HepG2 (cell line): ENCODE results near the gene PCP4L1. TPM values are rescaled to one million over a fixed set of nuclear protein-coding genes. Genes with fewer than 3 reads are reported as not detected.

Source experiments
- BRD4 ChIP-seq: sonication (generic); formaldehyde crosslinking; IDR thresholded peaks from 2 replicates; pipeline ENCODE4 v1.4.0; 2020; ENCODE audit warnings: missing genetic modification reagents
- GABPB1 ChIP-seq: IDR thresholded peaks from 2 replicates; pipeline ENCODE4 v1.6.1; 2016; ENCODE audit warnings: mild to moderate bottlenecking, missing genetic modification reagents, moderate library complexity, missing compliant biosample characterization
- GATAD1 ChIP-seq: IDR thresholded peaks from 2 replicates; pipeline ENCODE4 v1.6.1; 2016; ENCODE audit warnings: missing genetic modification reagents, missing compliant biosample characterization
- GATAD2A ChIP-seq: IDR thresholded peaks from 2 replicates; pipeline ENCODE4 v1.6.1; 2016
- HOXA5 ChIP-seq: sonication (generic); formaldehyde crosslinking; IDR thresholded peaks from 2 replicates; pipeline ENCODE4 v1.4.0; 2020; ENCODE audit warnings: missing genetic modification reagents
- KDM2A ChIP-seq: sonication (generic); formaldehyde crosslinking; IDR thresholded peaks from 2 replicates; pipeline ENCODE4 v1.4.0; 2020; ENCODE audit warnings: low read depth, missing genetic modification reagents, borderline replicate concordance
- MED1 ChIP-seq: sonication (generic); formaldehyde crosslinking; IDR thresholded peaks from 2 replicates; pipeline ENCODE4 v1.4.0; 2020; ENCODE audit warnings: missing genetic modification reagents
- NFATC3 ChIP-seq: sonication (generic); formaldehyde crosslinking; IDR thresholded peaks from 2 replicates; pipeline ENCODE4 v1.5.1; 2020; ENCODE audit warnings: mild to moderate bottlenecking, missing genetic modification reagents
- PHF8 ChIP-seq: sonication (generic); formaldehyde crosslinking; IDR thresholded peaks from 2 replicates; pipeline ENCODE4 v1.5.0; 2020; ENCODE audit warnings: missing genetic modification reagents
- POLR2G ChIP-seq: fragments of 200-400 bp; formaldehyde crosslinking; IDR thresholded peaks from 2 replicates; pipeline ENCODE4 v1.6.1; 2018; ENCODE audit warnings: mild to moderate bottlenecking, low read depth, low read length, moderate library complexity
- SNAPC2 ChIP-seq: sonication (generic); formaldehyde crosslinking; IDR thresholded peaks from 2 replicates; pipeline ENCODE4 v1.8.1; 2022; ENCODE audit warnings: mild to moderate bottlenecking, missing genetic modification reagents
- STAG1 ChIP-seq: sonication (generic); formaldehyde crosslinking; IDR thresholded peaks from 2 replicates; pipeline ENCODE4 v1.4.0; 2020; ENCODE audit warnings: missing genetic modification reagents
- TAF1 ChIP-seq: sonication (generic); formaldehyde crosslinking; IDR thresholded peaks from 2 replicates; pipeline ENCODE4 v1.4.0; 2020; ENCODE audit warnings: missing genetic modification reagents
- ZNF224 ChIP-seq: sonication (generic); formaldehyde crosslinking; IDR thresholded peaks from 2 replicates; pipeline ENCODE4 v1.5.0; 2020; ENCODE audit warnings: mild to moderate bottlenecking, missing genetic modification reagents
- ZNF264 ChIP-seq: sonication (generic); formaldehyde crosslinking; IDR thresholded peaks from 2 replicates; pipeline ENCODE4 v1.4.0; 2020; ENCODE audit warnings: missing genetic modification reagents
- ZNF317 ChIP-seq: sonication (generic); formaldehyde crosslinking; IDR thresholded peaks from 2 replicates; pipeline ENCODE4 v1.5.0; 2020; ENCODE audit warnings: mild to moderate bottlenecking, missing genetic modification reagents
- ZNF331 ChIP-seq: sonication (generic); formaldehyde crosslinking; IDR thresholded peaks from 2 replicates; pipeline ENCODE4 v1.4.0; 2020; ENCODE audit warnings: missing genetic modification reagents
- ZNF350 ChIP-seq: sonication (generic); formaldehyde crosslinking; IDR thresholded peaks from 2 replicates; pipeline ENCODE4 v1.4.0; 2020; ENCODE audit warnings: mild to moderate bottlenecking, low read depth, missing genetic modification reagents, borderline replicate concordance
- ZNF615 ChIP-seq: sonication (generic); formaldehyde crosslinking; IDR thresholded peaks from 2 replicates; pipeline ENCODE4 v1.5.0; 2020; ENCODE audit warnings: mild to moderate bottlenecking, missing genetic modification reagents, borderline replicate concordance
- polyA plus RNA-seq, 8 experiments: library from polyadenylated mRNA; depleted of rRNA in 3 of 8; stranded (reverse) in 7 of 8; unstranded in 1 of 8; fragments of >200 nt; fragmentation: Illumina TruSeq in 4 of 8; extraction: Trizol in 4 of 8; gene quantifications; 2 replicates each; pipeline versions ENCODE4 v1.2.1 to v1.2.3, GENCODE V29; 2011 to 2016; ENCODE audit warnings: low read depth in 4 of 8, missing spikeins in 1 of 8, mixed read lengths in 1 of 8; ENCODE audit not compliant: insufficient read depth in 1 of 8
- total RNA-seq, 5 experiments: library from RNA; depleted of rRNA; stranded (reverse); fragments of >200 nt; fragmentation: Illumina TruSeq; extraction: Trizol; gene quantifications; 2 replicates each; pipeline ENCODE4 v1.2.3, GENCODE V29; 2016; ENCODE audit warnings: low read depth in 1 of 5
- TF ChIP-seq, protein P1 (sequence below): IDR thresholded peaks from 2 replicates; pipeline ENCODE4 v1.6.1; 2018; ENCODE audit warnings: missing genetic modification reagents
- TF ChIP-seq, protein P2 (sequence below): sonication (generic); formaldehyde crosslinking; IDR thresholded peaks from 2 replicates; pipeline ENCODE4 v1.8.0; 2023; ENCODE audit warnings: mild to moderate bottlenecking, missing genetic modification reagents
- TF ChIP-seq, protein P3 (sequence below): IDR thresholded peaks from 2 replicates; pipeline ENCODE4 v1.6.1; 2016; ENCODE audit warnings: mild to moderate bottlenecking, missing biosample characterization, missing genetic modification reagents
- TF ChIP-seq, protein P4 (sequence below), 2 experiments: sonication (generic) in 1 of 2; formaldehyde crosslinking in 1 of 2; IDR thresholded peaks; 2 replicates each; pipeline versions ENCODE4 v1.4.0 to v1.6.1; 2018 to 2020; ENCODE audit warnings: missing genetic modification reagents in 2 of 2, borderline replicate concordance in 1 of 2, low read depth in 1 of 2, mild to moderate bottlenecking in 1 of 2, missing biosample characterization in 1 of 2
- TF ChIP-seq, protein P5 (sequence below): sonication (generic); formaldehyde crosslinking; IDR thresholded peaks from 2 replicates; pipeline ENCODE4 v1.5.1; 2020; ENCODE audit warnings: mild to moderate bottlenecking, moderate library complexity, missing genetic modification reagents

Gene PCP4L1
- total and polyA plus RNA-seq, 2 of the 13 experiments (the other 11 are each of a cell fraction or from before 2014, with no cell fraction given), result 0.28 TPM; not detected in 1

DNA sequence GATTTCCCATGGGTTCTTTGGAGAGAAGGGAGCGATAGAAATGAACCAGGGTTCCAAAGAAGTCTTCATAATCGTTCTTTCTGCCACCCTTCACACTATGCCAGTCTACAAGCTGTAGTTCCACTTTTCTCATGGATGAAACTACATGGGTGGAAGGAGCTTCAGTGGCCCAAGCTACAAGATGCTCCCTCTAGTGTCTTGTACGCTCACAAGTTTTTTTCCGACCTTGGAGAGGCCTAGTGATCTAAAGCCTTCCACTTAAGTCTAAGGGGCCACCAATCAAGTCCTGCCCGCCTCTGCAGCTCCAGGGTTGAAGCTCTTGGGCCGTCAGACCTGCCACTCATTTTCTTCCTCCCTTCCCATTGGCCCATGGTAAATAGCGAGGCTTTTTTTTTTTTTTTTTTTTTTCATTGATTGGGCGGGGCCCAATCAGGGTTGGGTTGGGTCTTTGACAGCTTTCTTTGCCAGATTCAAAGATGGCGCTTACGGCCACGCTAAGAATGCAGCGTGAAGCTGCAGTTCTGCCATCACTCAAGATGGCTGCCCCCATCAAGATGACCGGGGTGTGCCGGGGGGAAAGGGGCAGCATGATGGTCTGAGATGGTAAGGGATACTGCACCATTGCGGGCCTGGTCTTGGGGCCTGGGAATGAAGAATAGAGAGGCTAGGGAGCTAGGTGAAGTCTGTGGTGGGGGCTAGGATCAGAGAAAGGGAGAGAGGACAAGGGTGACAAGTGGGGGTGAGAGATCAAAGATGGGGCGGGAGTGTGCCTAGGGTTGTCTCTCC, 32.8 kb upstream of the PCP4L1 start, which contains the start of gene TOMM40L (continued):
- TF ChIP-seq, protein P1, sequence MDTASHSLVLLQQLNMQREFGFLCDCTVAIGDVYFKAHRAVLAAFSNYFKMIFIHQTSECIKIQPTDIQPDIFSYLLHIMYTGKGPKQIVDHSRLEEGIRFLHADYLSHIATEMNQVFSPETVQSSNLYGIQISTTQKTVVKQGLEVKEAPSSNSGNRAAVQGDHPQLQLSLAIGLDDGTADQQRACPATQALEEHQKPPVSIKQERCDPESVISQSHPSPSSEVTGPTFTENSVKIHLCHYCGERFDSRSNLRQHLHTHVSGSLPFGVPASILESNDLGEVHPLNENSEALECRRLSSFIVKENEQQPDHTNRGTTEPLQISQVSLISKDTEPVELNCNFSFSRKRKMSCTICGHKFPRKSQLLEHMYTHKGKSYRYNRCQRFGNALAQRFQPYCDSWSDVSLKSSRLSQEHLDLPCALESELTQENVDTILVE, result peak; percentile 53; the same call in 1 of the 2 replicates
- TF ChIP-seq ZNF350 (CRISPR knock-in tag) (peak; percentile 34), STAG1 (CRISPR knock-in tag) (peak; percentile 51), POLR2G (peak; percentile 79), PHF8 (CRISPR knock-in tag) (peak; percentile 16; the same call in 1 of the 2 replicates), KDM2A (peak; percentile 17; the same call in 1 of the 2 replicates), HOXA5 (CRISPR knock-in tag) (0 out of 2 replicates have a peak, but pooled peaks have one; percentile 20), ZNF615 (CRISPR knock-in tag) (no peak), TAF1 (CRISPR knock-in tag) (peak; percentile 80), ZNF224 (CRISPR knock-in tag) (peak; percentile 41; the same call in 1 of the 2 replicates), SNAPC2 (CRISPR knock-in tag) (no peak), ZNF331 (0 out of 2 replicates have a peak, but pooled peaks have one; percentile 19), MED1 (peak; percentile 4), GABPB1 (peak; percentile 50), NFATC3 (no peak), ZNF317 (CRISPR knock-in tag) (0 out of 2 replicates have a peak, but pooled peaks have one; percentile 30), BRD4 (CRISPR knock-in tag) (peak; percentile 70), ZNF264 (CRISPR knock-in tag) (no peak), GATAD2A (CRISPR knock-in tag) (peak; percentile 58), GATAD1 (peak; percentile 75; the same call in 1 of the 2 replicates)
- TF ChIP-seq, protein P2, sequence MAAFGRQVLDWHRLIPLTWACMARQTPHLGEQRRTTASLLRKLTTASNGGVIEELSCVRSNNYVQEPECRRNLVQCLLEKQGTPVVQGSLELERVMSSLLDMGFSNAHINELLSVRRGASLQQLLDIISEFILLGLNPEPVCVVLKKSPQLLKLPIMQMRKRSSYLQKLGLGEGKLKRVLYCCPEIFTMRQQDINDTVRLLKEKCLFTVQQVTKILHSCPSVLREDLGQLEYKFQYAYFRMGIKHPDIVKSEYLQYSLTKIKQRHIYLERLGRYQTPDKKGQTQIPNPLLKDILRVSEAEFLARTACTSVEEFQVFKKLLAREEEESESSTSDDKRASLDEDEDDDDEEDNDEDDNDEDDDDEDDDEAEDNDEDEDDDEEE (CRISPR knock-in tag), result 0 out of 2 replicates have a peak, but pooled peaks have one; percentile 31
- TF ChIP-seq, protein P3, sequence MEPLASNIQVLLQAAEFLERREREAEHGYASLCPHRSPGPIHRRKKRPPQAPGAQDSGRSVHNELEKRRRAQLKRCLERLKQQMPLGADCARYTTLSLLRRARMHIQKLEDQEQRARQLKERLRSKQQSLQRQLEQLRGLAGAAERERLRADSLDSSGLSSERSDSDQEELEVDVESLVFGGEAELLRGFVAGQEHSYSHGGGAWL (CRISPR knock-in tag), result no peak
- TF ChIP-seq, protein P4, sequence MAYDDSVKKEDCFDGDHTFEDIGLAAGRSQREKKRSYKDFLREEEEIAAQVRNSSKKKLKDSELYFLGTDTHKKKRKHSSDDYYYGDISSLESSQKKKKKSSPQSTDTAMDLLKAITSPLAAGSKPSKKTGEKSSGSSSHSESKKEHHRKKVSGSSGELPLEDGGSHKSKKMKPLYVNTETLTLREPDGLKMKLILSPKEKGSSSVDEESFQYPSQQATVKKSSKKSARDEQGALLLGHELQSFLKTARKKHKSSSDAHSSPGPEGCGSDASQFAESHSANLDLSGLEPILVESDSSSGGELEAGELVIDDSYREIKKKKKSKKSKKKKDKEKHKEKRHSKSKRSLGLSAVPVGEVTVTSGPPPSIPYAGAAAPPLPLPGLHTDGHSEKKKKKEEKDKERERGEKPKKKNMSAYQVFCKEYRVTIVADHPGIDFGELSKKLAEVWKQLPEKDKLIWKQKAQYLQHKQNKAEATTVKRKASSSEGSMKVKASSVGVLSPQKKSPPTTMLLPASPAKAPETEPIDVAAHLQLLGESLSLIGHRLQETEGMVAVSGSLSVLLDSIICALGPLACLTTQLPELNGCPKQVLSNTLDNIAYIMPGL (CRISPR knock-in tag; IDR thresholded peaks at IDR 0.05; ENCODE audit: borderline replicate concordance in 1 of 2, low read depth in 1 of 2), result peak; percentile 67 to 88; a peak in 3 of 4 replicates
- TF ChIP-seq, protein P5, sequence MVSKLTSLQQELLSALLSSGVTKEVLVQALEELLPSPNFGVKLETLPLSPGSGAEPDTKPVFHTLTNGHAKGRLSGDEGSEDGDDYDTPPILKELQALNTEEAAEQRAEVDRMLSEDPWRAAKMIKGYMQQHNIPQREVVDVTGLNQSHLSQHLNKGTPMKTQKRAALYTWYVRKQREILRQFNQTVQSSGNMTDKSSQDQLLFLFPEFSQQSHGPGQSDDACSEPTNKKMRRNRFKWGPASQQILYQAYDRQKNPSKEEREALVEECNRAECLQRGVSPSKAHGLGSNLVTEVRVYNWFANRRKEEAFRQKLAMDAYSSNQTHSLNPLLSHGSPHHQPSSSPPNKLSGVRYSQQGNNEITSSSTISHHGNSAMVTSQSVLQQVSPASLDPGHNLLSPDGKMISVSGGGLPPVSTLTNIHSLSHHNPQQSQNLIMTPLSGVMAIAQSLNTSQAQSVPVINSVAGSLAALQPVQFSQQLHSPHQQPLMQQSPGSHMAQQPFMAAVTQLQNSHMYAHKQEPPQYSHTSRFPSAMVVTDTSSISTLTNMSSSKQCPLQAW (CRISPR knock-in tag), result peak; percentile 57; the same call in 1 of the 2 replicates
